IMR-90 (cell line): Measurements from ENCODE around the gene RNF186. TPM values are rescaled to one million over a fixed set of nuclear protein-coding genes. Genes with fewer than 3 reads are reported as not detected.

ENCODE experiments used
- ATAC-seq: fragments of 200-7000 bp; cut with Tn5 transposase; 2 replicates; pipeline ENCODE4 v1.9.1; 2020; ENCODE audit warnings: low read depth, mild to moderate bottlenecking, moderate library complexity
- BruUV-seq: library from RNA; stranded (reverse); fragments of 400-500 nt; replicated peaks from 2 replicates; lab custom pipeline; 2021; lab: Mats Ljungman, UMichigan
- CTCF ChIA-PET: fragments of 300-600 bp; formaldehyde crosslinking; extraction: SDS; loops from one replicate; lab custom pipeline; 2021; ENCODE audit warnings: antibody characterized with exemption; lab: Yijun Ruan, JAX
- POLR2A ChIA-PET: fragments of 300-600 bp; sonication (Branson Sonifier 250); formaldehyde crosslinking; loops from one replicate; lab custom pipeline; 2022; ENCODE audit warnings: antibody characterized with exemption; ENCODE audit not compliant: unreplicated experiment; lab: Charles Lee
- DNase-seq: peaks from one replicate; pipeline ENCODE4 v3.0.0; 2013
- H2AFZ ChIP-seq: replicated peaks from 2 replicates; pipeline ENCODE3; 2013; ENCODE audit warnings: low read length, mild to moderate bottlenecking; ENCODE audit not compliant: poor library complexity
- H2AK5ac ChIP-seq: 2 replicates; pipeline ENCODE4 v1.6.1; 2013; ENCODE audit warnings: low read depth, low read length, inconsistent platforms
- H2AK9ac ChIP-seq: replicated peaks from 2 replicates; pipeline ENCODE3; 2013; ENCODE audit warnings: mild to moderate bottlenecking, low read depth, low read length, moderate library complexity; ENCODE audit not compliant: poor library complexity
- H2BK120ac ChIP-seq: 2 replicates; pipeline ENCODE4 v1.6.1; 2013; ENCODE audit warnings: low read depth, low read length, inconsistent platforms
- H2BK15ac ChIP-seq: 3 replicates; pipeline ENCODE4 v1.6.1; 2013; ENCODE audit warnings: low read depth, low read length, inconsistent platforms
- H2BK20ac ChIP-seq: 2 replicates; pipeline ENCODE4 v1.6.1; 2013; ENCODE audit warnings: low read depth, mild to moderate bottlenecking, inconsistent platforms, low read length, moderate library complexity
- H2BK5ac ChIP-seq: 2 replicates; pipeline ENCODE4 v1.6.1; 2013; ENCODE audit warnings: mild to moderate bottlenecking, low read depth, low read length, inconsistent platforms; ENCODE audit not compliant: poor library complexity, severe bottlenecking
- H3K14ac ChIP-seq: replicated peaks from 2 replicates; pipeline ENCODE4 v1.6.1; 2013; ENCODE audit warnings: low read depth, low read length, inconsistent platforms
- H3K18ac ChIP-seq: 2 replicates; pipeline ENCODE4 v1.6.1; 2013; ENCODE audit warnings: low read depth, low read length, control low read depth
- H3K23ac ChIP-seq: 2 replicates; pipeline ENCODE4 v1.6.1; 2013; ENCODE audit warnings: low read depth, low read length, inconsistent platforms
- H3K27ac ChIP-seq: 2 replicates; pipeline ENCODE4 v1.5.1; 2013; ENCODE audit warnings: mild to moderate bottlenecking, control low read depth, low read length; ENCODE audit not compliant: insufficient read depth
- H3K27me3 ChIP-seq: 2 replicates; pipeline ENCODE4 v1.6.1; 2013; ENCODE audit warnings: low read length; ENCODE audit not compliant: control insufficient read depth, insufficient read depth
- H3K36me3 ChIP-seq: 2 replicates; pipeline ENCODE4 v1.6.1; 2013; ENCODE audit warnings: low read length, mixed read lengths; ENCODE audit not compliant: control insufficient read depth, insufficient read depth
- H3K4ac ChIP-seq: 2 replicates; pipeline ENCODE4 v1.6.1; 2013; ENCODE audit warnings: low read depth, low read length, inconsistent platforms
- H3K4me1 ChIP-seq: 2 replicates; pipeline ENCODE4 v1.6.1; 2013; ENCODE audit warnings: low read length, mixed read lengths; ENCODE audit not compliant: control insufficient read depth, insufficient read depth
- H3K4me2 ChIP-seq: 2 replicates; pipeline ENCODE4 v1.6.1; 2013; ENCODE audit warnings: low read depth, mild to moderate bottlenecking, control low read depth, low read length, moderate library complexity
- H3K4me3 ChIP-seq: 2 replicates; pipeline ENCODE4 v1.5.1; 2013; ENCODE audit warnings: low read depth, mild to moderate bottlenecking, control low read depth, low read length, moderate library complexity; ENCODE audit not compliant: insufficient read depth
- H3K56ac ChIP-seq: 2 replicates; pipeline ENCODE4 v1.6.1; 2013; ENCODE audit warnings: low read length, inconsistent platforms; ENCODE audit not compliant: insufficient read depth; ENCODE audit errors: extremely low read depth
- H3K79me1 ChIP-seq, 2 experiments: 2 replicates each; pipeline ENCODE4 v1.6.1; 2013; ENCODE audit warnings: low read length in 2 of 2, inconsistent platforms in 1 of 2, low read depth in 1 of 2
- H3K9ac ChIP-seq: 2 replicates; pipeline ENCODE4 v1.6.1; 2013; ENCODE audit warnings: low read depth, low read length, control low read depth
- H3K9me1 ChIP-seq: 2 replicates; pipeline ENCODE4 v1.6.1; 2013; ENCODE audit warnings: low read length, inconsistent platforms; ENCODE audit not compliant: insufficient read depth
- H3K9me3 ChIP-seq: 2 replicates; pipeline ENCODE4 v1.6.1; 2013; ENCODE audit warnings: low read length; ENCODE audit not compliant: control insufficient read depth, insufficient read depth
- H4K20me1 ChIP-seq: 2 replicates; pipeline ENCODE4 v1.6.1; 2013; ENCODE audit warnings: low read length, inconsistent platforms; ENCODE audit not compliant: insufficient read depth
- H4K5ac ChIP-seq: 2 replicates; pipeline ENCODE4 v1.6.1; 2013; ENCODE audit warnings: mild to moderate bottlenecking, low read depth, low read length, control low read depth
- H4K8ac ChIP-seq, 2 experiments: 2 replicates each; pipeline ENCODE4 v1.6.1; 2013; ENCODE audit warnings: low read depth in 2 of 2, low read length in 2 of 2, control low read depth in 1 of 2, inconsistent platforms in 1 of 2
- H4K91ac ChIP-seq: 2 replicates; pipeline ENCODE4 v1.6.1; 2013; ENCODE audit warnings: low read depth, low read length, inconsistent platforms; ENCODE audit not compliant: insufficient read depth
- BHLHE40 ChIP-seq: fragments of 150-350 bp; IDR thresholded peaks from 2 replicates; pipeline ENCODE4 v1.6.1; 2016; ENCODE audit warnings: mild to moderate bottlenecking, low read depth, low read length
- CEBPB ChIP-seq: IDR thresholded peaks from 2 replicates; pipeline ENCODE4 v1.6.1; 2012; ENCODE audit warnings: low read depth, low read length, improper control_type of control experiment
- CHD1 ChIP-seq: IDR thresholded peaks from 2 replicates; pipeline ENCODE4 v1.6.1; 2012; ENCODE audit warnings: low read depth, low read length, improper control_type of control experiment
- FOS ChIP-seq: fragments of 150-350 bp; IDR thresholded peaks from 2 replicates; pipeline ENCODE4 v1.6.1; 2016; ENCODE audit warnings: low read depth, low read length
- MAFK ChIP-seq: IDR thresholded peaks from 2 replicates; pipeline ENCODE4 v1.6.1; 2012; ENCODE audit warnings: low read depth, low read length, improper control_type of control experiment
- MAZ ChIP-seq: IDR thresholded peaks from 2 replicates; pipeline ENCODE4 v1.6.1; 2012; ENCODE audit warnings: low read depth, mild to moderate bottlenecking, low read length, improper control_type of control experiment, moderate library complexity, borderline replicate concordance
- MXI1 ChIP-seq: IDR thresholded peaks from 2 replicates; pipeline ENCODE4 v1.6.1; 2012; ENCODE audit warnings: low read depth, mild to moderate bottlenecking, low read length, moderate library complexity, borderline replicate concordance
- NFE2L2 ChIP-seq: fragments of 150-350 bp; IDR thresholded peaks from 2 replicates; pipeline ENCODE4 v1.6.1; 2016; ENCODE audit warnings: low read depth, mild to moderate bottlenecking, low read length
- POLR2A ChIP-seq: IDR thresholded peaks from 2 replicates; pipeline ENCODE4 v1.6.1; 2012; ENCODE audit warnings: mild to moderate bottlenecking, low read depth, low read length
- RAD21 ChIP-seq: IDR thresholded peaks from 2 replicates; pipeline ENCODE4 v1.6.1; 2012; ENCODE audit warnings: low read length, improper control_type of control experiment
- RCOR1 ChIP-seq: IDR thresholded peaks from 2 replicates; pipeline ENCODE4 v1.6.1; 2012; ENCODE audit warnings: mild to moderate bottlenecking, low read length, improper control_type of control experiment; ENCODE audit not compliant: insufficient replicate concordance
- RFX5 ChIP-seq: IDR thresholded peaks from 2 replicates; pipeline ENCODE4 v1.8.0; 2012; ENCODE audit warnings: low read depth, mild to moderate bottlenecking, low read length, moderate library complexity
- SMC3 ChIP-seq: fragments of 150-350 bp; IDR thresholded peaks from 2 replicates; pipeline ENCODE4 v1.6.1; 2016; ENCODE audit warnings: low read depth, mild to moderate bottlenecking, antibody characterized with exemption, low read length, moderate library complexity
- whole genome bisulfite sequencing, 2 experiments: methylation state at CpG; one replicate each; pipeline versions ENCODE4 v1.1.5 to v1.1.7; 2013; ENCODE audit warnings: missing lambda C conversion rate in 2 of 2; ENCODE audit not compliant: insufficient read length in 1 of 2; ENCODE audit errors: extremely low coverage in 2 of 2; 5-methylcytosine and 5-hydroxymethylcytosine counted together
- dilution Hi-C: fragments of 300-500 bp; cut with HindIII; formaldehyde crosslinking; loops from one replicate; pipeline ENCODE4 v1.14.3; 2018; ENCODE audit warnings: low sequenced_read_pairs; ENCODE audit not compliant: unreplicated experiment
- in situ Hi-C: fragments of 300-500 bp; cut with MboI; formaldehyde crosslinking; loops from 3 replicates; pipeline ENCODE4 v1.14.3; 2019; ENCODE audit warnings: low sequenced_read_pairs, inconsistent platforms, mixed read lengths
- intact Hi-C: fragments of 100-400 bp; cut with micrococcal nuclease; formaldehyde crosslinking; loops from 2 replicates; pipeline ENCODE4 v1.10.0; 2022
- polyA plus RNA-seq, 3 experiments: library from polyadenylated mRNA; depleted of rRNA; stranded (reverse); fragments of >200 nt; gene quantifications; 2 replicates each; pipeline ENCODE4 v1.2.3, GENCODE V29; 2012; ENCODE audit warnings: low replicate concordance in 1 of 3
- total RNA-seq: library from RNA; depleted of rRNA; stranded (reverse); fragments of >200 nt; gene quantifications from 2 replicates; pipeline ENCODE4 v1.2.3, GENCODE V29; 2012
- TF ChIP-seq, protein P1 (sequence below): conservative IDR thresholded peaks from 2 replicates; pipeline ENCODE4 v1.5.1; 2012; ENCODE audit warnings: mild to moderate bottlenecking, low read depth, low read length, improper control_type of control experiment
- TF ChIP-seq, protein P2 (sequence below): fragments of 150-350 bp; IDR thresholded peaks from 2 replicates; pipeline ENCODE4 v1.6.1; 2017; ENCODE audit warnings: mild to moderate bottlenecking, antibody characterized with exemption, low read length, low read depth
- TF ChIP-seq, protein P3 (sequence below): fragments of 150-350 bp; IDR thresholded peaks from 2 replicates; pipeline ENCODE4 v1.6.1; 2016; ENCODE audit warnings: low read depth, mild to moderate bottlenecking, low read length, moderate library complexity, borderline replicate concordance

The RNF186 gene
- total and polyA plus RNA-seq, 2 of the 4 experiments (the other 2 are of a cell fraction): not detected

DNA sequence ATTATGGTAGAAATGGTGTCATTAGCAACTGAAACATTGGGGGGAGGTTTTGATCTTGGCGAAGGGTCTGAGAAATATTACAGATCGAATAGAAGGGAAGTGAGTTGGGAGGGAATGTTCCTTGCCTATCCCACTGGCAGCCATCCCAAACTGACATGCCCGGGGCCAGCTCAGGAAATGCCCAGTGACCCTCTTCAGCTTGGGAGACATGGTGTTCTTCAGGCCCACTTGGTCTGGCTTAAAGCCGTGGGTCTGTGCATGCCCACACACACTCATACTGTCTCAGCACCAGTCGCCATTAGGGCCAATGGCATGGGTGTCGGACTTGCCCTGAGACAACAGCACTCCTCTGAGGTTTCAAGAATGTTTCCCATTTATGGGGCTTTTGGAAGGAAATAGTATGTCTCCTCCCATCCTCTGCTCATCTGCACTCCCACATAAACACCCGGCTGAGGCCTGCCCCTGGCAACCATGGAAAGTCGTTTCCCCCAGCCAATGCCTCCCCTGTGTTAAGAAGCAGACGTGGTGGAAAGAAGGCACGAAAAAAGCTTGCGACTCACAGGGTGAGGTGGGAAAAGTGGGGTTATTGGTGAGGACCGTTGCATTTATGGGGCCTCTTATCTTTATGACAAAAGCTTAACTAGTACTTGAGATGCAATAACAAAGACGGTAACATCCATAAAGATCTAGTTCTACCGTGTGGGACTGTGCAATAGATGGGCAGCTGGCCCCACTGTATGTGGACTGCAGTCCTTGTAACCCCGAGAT lies 2.0 kb downstream of the RNF186 start:
- Histone ChIP-seq H4K91ac (no peak overlapping the region), H3K56ac (no peak overlapping the region), H3K4me1 (no peaks in the 10 kb centered on the region), H3K9me3 (no peaks in the 10 kb centered on the region), H4K8ac (no peak overlapping the region), H3K4ac (no peak overlapping the region), H3K79me1 (no peaks in the 10 kb centered on the region), H3K4me3 (no peak overlapping the region), H3K18ac (no peak overlapping the region), H2AK5ac (no peak overlapping the region), H4K5ac (no peak overlapping the region), H2AK9ac (peak overlapping the region; percentile 9), H3K27me3 (peaks cover 20% of the 10 kb centered on the region), H3K9me1 (no peaks in the 10 kb centered on the region), H3K14ac (no peak overlapping the region), H3K27ac (no peak overlapping the region), H2BK5ac (no peak overlapping the region), H4K20me1 (0 out of 2 replicates have a peak, but pooled peaks cover 3% of the 10 kb centered on the region), H2AFZ (no peak overlapping the region), H2BK20ac (no peak overlapping the region), H2BK120ac (no peak overlapping the region), H3K23ac (no peak overlapping the region), H3K36me3 (no peaks in the 10 kb centered on the region), H3K4me2 (no peak overlapping the region), H2BK15ac (no peak overlapping the region), H3K9ac (no peak overlapping the region)
- TF ChIP-seq, protein P1, sequence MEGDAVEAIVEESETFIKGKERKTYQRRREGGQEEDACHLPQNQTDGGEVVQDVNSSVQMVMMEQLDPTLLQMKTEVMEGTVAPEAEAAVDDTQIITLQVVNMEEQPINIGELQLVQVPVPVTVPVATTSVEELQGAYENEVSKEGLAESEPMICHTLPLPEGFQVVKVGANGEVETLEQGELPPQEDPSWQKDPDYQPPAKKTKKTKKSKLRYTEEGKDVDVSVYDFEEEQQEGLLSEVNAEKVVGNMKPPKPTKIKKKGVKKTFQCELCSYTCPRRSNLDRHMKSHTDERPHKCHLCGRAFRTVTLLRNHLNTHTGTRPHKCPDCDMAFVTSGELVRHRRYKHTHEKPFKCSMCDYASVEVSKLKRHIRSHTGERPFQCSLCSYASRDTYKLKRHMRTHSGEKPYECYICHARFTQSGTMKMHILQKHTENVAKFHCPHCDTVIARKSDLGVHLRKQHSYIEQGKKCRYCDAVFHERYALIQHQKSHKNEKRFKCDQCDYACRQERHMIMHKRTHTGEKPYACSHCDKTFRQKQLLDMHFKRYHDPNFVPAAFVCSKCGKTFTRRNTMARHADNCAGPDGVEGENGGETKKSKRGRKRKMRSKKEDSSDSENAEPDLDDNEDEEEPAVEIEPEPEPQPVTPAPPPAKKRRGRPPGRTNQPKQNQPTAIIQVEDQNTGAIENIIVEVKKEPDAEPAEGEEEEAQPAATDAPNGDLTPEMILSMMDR: no peak
- TF ChIP-seq RFX5 (no peak), MAZ (no peak), RCOR1 (no peak), NFE2L2 (no peak), CHD1 (no peak), FOS (no peak), BHLHE40 (no peak), MXI1 (no peak), POLR2A (no peak), SMC3 (no peak), RAD21 (no peak), MAFK (no peak), CEBPB (no peak)
- TF ChIP-seq, protein P2, sequence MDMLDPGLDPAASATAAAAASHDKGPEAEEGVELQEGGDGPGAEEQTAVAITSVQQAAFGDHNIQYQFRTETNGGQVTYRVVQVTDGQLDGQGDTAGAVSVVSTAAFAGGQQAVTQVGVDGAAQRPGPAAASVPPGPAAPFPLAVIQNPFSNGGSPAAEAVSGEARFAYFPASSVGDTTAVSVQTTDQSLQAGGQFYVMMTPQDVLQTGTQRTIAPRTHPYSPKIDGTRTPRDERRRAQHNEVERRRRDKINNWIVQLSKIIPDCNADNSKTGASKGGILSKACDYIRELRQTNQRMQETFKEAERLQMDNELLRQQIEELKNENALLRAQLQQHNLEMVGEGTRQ: no peak
- TF ChIP-seq, protein P3, sequence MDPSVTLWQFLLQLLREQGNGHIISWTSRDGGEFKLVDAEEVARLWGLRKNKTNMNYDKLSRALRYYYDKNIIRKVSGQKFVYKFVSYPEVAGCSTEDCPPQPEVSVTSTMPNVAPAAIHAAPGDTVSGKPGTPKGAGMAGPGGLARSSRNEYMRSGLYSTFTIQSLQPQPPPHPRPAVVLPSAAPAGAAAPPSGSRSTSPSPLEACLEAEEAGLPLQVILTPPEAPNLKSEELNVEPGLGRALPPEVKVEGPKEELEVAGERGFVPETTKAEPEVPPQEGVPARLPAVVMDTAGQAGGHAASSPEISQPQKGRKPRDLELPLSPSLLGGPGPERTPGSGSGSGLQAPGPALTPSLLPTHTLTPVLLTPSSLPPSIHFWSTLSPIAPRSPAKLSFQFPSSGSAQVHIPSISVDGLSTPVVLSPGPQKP: no peak
- intact Hi-C loops (no loop called here), in situ Hi-C loops (no loop called here), dilution Hi-C loops (no loop called here)
- ChIA-PET POLR2A (no interaction called here), CTCF (no interaction called here)
- 83% methylated on average over 2 of the region's 15 CpGs; no CpG with 5 or more reads in 1 of the 2 experiments for WGBS, 2 experiments
- no peak for ATAC-seq
- no TSS peak for BruUV-seq
- no peak for DNase-seq
